H9 (cell line): ENCODE results near the gene MBP. TPM values are rescaled to one million over a fixed set of nuclear protein-coding genes. Genes with fewer than 3 reads are reported as not detected.

Experiments used
- DNase-seq: peaks from one replicate; pipeline ENCODE4 v3.0.0-alpha.2; 2017
- H2AFZ ChIP-seq: one replicate; pipeline ENCODE4 v1.6.1; 2013; ENCODE audit warnings: mild to moderate bottlenecking, low read length, control low read depth, moderate library complexity
- H2AK5ac ChIP-seq: 2 replicates; pipeline ENCODE4 v1.6.1; 2013; ENCODE audit warnings: low read length, control low read depth, mixed read lengths; ENCODE audit not compliant: insufficient read length
- H2BK120ac ChIP-seq: one replicate; pipeline ENCODE4 v1.6.1; 2013; ENCODE audit warnings: low read depth, mild to moderate bottlenecking, low read length, control low read depth, inconsistent platforms; ENCODE audit not compliant: poor library complexity, severe bottlenecking
- H2BK12ac ChIP-seq: 2 replicates; pipeline ENCODE4 v1.6.1; 2013; ENCODE audit warnings: low read length, control low read depth, mixed read lengths, low read depth; ENCODE audit not compliant: insufficient read length
- H2BK15ac ChIP-seq: 2 replicates; pipeline ENCODE4 v1.6.1; 2013; ENCODE audit warnings: low read depth, low read length, control low read depth
- H2BK20ac ChIP-seq: one replicate; pipeline ENCODE4 v1.6.1; 2013; ENCODE audit warnings: low read depth, mild to moderate bottlenecking, low read length, control low read depth, inconsistent platforms; ENCODE audit not compliant: poor library complexity, severe bottlenecking
- H2BK5ac ChIP-seq: 2 replicates; pipeline ENCODE4 v1.6.1; 2013; ENCODE audit warnings: low read length, control low read depth, mixed read lengths; ENCODE audit not compliant: insufficient read length
- H3K14ac ChIP-seq: 2 replicates; pipeline ENCODE4 v1.6.1; 2013; ENCODE audit warnings: low read length, control low read depth; ENCODE audit not compliant: insufficient read depth
- H3K18ac ChIP-seq: 2 replicates; pipeline ENCODE4 v1.6.1; 2013; ENCODE audit warnings: low read depth, mild to moderate bottlenecking, mixed read lengths, low read length, control low read depth; ENCODE audit not compliant: insufficient read length
- H3K23ac ChIP-seq: 2 replicates; pipeline ENCODE4 v1.6.1; 2013; ENCODE audit warnings: low read length, control low read depth, mixed read lengths, low read depth; ENCODE audit not compliant: insufficient read length
- H3K23me2 ChIP-seq: 2 replicates; pipeline ENCODE4 v1.6.1; 2013; ENCODE audit warnings: low read depth, mild to moderate bottlenecking, mixed read lengths, low read length, control low read depth; ENCODE audit not compliant: insufficient read length, poor library complexity, severe bottlenecking
- H3K27ac ChIP-seq: 2 replicates; pipeline ENCODE4 v1.5.1; 2013; ENCODE audit warnings: low read length, control low read depth, mixed read lengths, low read depth; ENCODE audit not compliant: insufficient read length
- H3K27me3 ChIP-seq: 2 replicates; pipeline ENCODE4 v1.6.1; 2013; ENCODE audit warnings: low read length, control low read depth, inconsistent platforms; ENCODE audit not compliant: insufficient read depth
- H3K4ac ChIP-seq: 2 replicates; pipeline ENCODE4 v1.6.1; 2013; ENCODE audit warnings: low read depth, mild to moderate bottlenecking, control low read depth, inconsistent platforms, low read length, moderate library complexity
- H3K4me1 ChIP-seq: 2 replicates; pipeline ENCODE4 v1.6.1; 2013; ENCODE audit warnings: low read length, control low read depth, inconsistent platforms; ENCODE audit not compliant: insufficient read depth
- H3K4me2 ChIP-seq: 2 replicates; pipeline ENCODE4 v1.6.1; 2013; ENCODE audit warnings: low read length, control low read depth, mixed read lengths; ENCODE audit not compliant: insufficient read length, insufficient read depth
- H3K56ac ChIP-seq: 2 replicates; pipeline ENCODE4 v1.6.1; 2013; ENCODE audit warnings: low read depth, mild to moderate bottlenecking, mixed read lengths, low read length, control low read depth; ENCODE audit not compliant: insufficient read length
- H3K79me1 ChIP-seq: 2 replicates; pipeline ENCODE4 v1.6.1; 2013; ENCODE audit warnings: low read depth, mild to moderate bottlenecking, moderate library complexity, low read length, control low read depth, inconsistent platforms; ENCODE audit not compliant: insufficient read depth, poor library complexity, severe bottlenecking
- H3K79me2 ChIP-seq: 2 replicates; pipeline ENCODE4 v1.6.1; 2013; ENCODE audit warnings: low read length, control low read depth, inconsistent platforms; ENCODE audit not compliant: insufficient read depth
- H3K9ac ChIP-seq: 2 replicates; pipeline ENCODE4 v1.6.1; 2013; ENCODE audit warnings: low read length, control low read depth, mixed read lengths; ENCODE audit not compliant: insufficient read length; ENCODE audit errors: extremely low read depth
- H3K9me3 ChIP-seq: one replicate; pipeline ENCODE4 v1.6.1; 2013; ENCODE audit warnings: low read depth, low read length, inconsistent platforms; ENCODE audit not compliant: control insufficient read depth
- H3T11ph ChIP-seq: one replicate; pipeline ENCODE4 v1.6.1; 2013; ENCODE audit warnings: mild to moderate bottlenecking, low read length, control low read depth, inconsistent platforms
- H4K20me1 ChIP-seq: one replicate; pipeline ENCODE4 v1.6.1; 2013; ENCODE audit not compliant: control insufficient read depth, insufficient read length, insufficient read depth
- H4K5ac ChIP-seq: 2 replicates; pipeline ENCODE4 v1.6.1; 2013; ENCODE audit warnings: low read depth, mild to moderate bottlenecking, mixed read lengths, low read length, control low read depth; ENCODE audit not compliant: insufficient read length
- H4K8ac ChIP-seq: replicated peaks from 2 replicates; pipeline ENCODE4 v1.6.1; 2013; ENCODE audit warnings: low read length, control low read depth, mixed read lengths, low read depth; ENCODE audit not compliant: insufficient read length
- H4K91ac ChIP-seq: 2 replicates; pipeline ENCODE4 v1.6.1; 2013; ENCODE audit warnings: low read depth, mild to moderate bottlenecking, moderate library complexity, mixed read lengths, low read length, control low read depth; ENCODE audit not compliant: insufficient read length
- H3K27ac Mint-ChIP-seq, 3 experiments: 2 replicates in 2 of 3; 3 replicates in 1 of 3; pipeline ENCODE4 v1.8.0; 2020 to 2021; ENCODE audit warnings: mixed read lengths in 3 of 3, mild to moderate bottlenecking in 1 of 3, moderate library complexity in 1 of 3
- H3K27me3 Mint-ChIP-seq: 2 replicates; pipeline ENCODE4 v1.8.0; 2021; ENCODE audit warnings: low read depth, mild to moderate bottlenecking, moderate library complexity, mixed read lengths
- H3K36me3 Mint-ChIP-seq, 3 experiments: 2 replicates in 2 of 3; 3 replicates in 1 of 3; pipeline ENCODE4 v1.8.0; 2020 to 2021; ENCODE audit warnings: low read depth in 3 of 3, mixed read lengths in 3 of 3; ENCODE audit not compliant: insufficient read depth in 1 of 3
- H3K4me1 Mint-ChIP-seq, 2 experiments: 2 replicates each; pipeline ENCODE4 v1.8.0; 2020; ENCODE audit warnings: mixed read lengths in 2 of 2
- H3K4me3 Mint-ChIP-seq, 2 experiments: 2 replicates in 1 of 2; 3 replicates in 1 of 2; pipeline ENCODE4 v1.8.0; 2020 to 2021; ENCODE audit warnings: mild to moderate bottlenecking in 2 of 2, mixed read lengths in 2 of 2, moderate library complexity in 1 of 2
- H3K9me3 Mint-ChIP-seq, 2 experiments: 2 replicates in 1 of 2; 3 replicates in 1 of 2; pipeline ENCODE4 v1.8.0; 2020; ENCODE audit warnings: mild to moderate bottlenecking in 2 of 2, mixed read lengths in 2 of 2, moderate library complexity in 1 of 2
- CTCF ChIP-seq: fragments of 200-600 bp; sonication (generic); conservative IDR thresholded peaks from 3 replicates; pipeline ENCODE4 v1.8.0; 2021; ENCODE audit warnings: antibody characterized with exemption, mild to moderate bottlenecking
- WGBS: extraction: QIAGEN DNeasy Blood & Tissue Kit; methylation state at CpG from one replicate; pipeline ENCODE4 v1.1.7; 2013; ENCODE audit warnings: missing lambda C conversion rate, low lambda C conversion rate, mixed read lengths; ENCODE audit not compliant: insufficient read length; ENCODE audit errors: extremely low coverage; 5-methylcytosine and 5-hydroxymethylcytosine counted together
- total RNA-seq: library from RNA; stranded (reverse); gene quantifications from 2 replicates; pipeline ENCODE4 v1.2.1, GENCODE V29; 2021

The MBP gene
- total RNA-seq, 1 experiment from 2014 or later, result 8.6 TPM

- no peaks in the 10 kb centered on the region for H3K9me3 ChIP-seq
- Mint-ChIP-seq H3K36me3 (no peaks in the 10 kb centered on the region), H3K4me3 (no peak overlapping the region), H3K27ac (peak overlapping the region in 1 of 3 experiments; percentile 87; a peak in 2 of 7 replicates), H3K9me3 (no peaks in the 10 kb centered on the region), H3K27me3 (peaks cover 8% of the 10 kb centered on the region), H3K4me1 (peaks cover 17 to 35% of the 10 kb centered on the region in 2 experiments)
- no peak overlapping the region for H2BK120ac ChIP-seq
- no peaks in the 10 kb centered on the region for H3K4me1 ChIP-seq
- no peak overlapping the region for H2BK15ac ChIP-seq
- H3T11ph ChIP-seq, result no peak overlapping the region
- H3K79me1 ChIP-seq, result no peaks in the 10 kb centered on the region
- no peak overlapping the region for H3K4ac ChIP-seq
- no peak overlapping the region for H3K4me2 ChIP-seq
- H3K79me2 ChIP-seq, result no peaks in the 10 kb centered on the region
- H3K23ac ChIP-seq, result no peak overlapping the region
- H3K14ac ChIP-seq, result no peak overlapping the region
- no peak overlapping the region for H3K27ac ChIP-seq
- no peak overlapping the region for H4K5ac ChIP-seq
- TF ChIP-seq CTCF, result no peak
- H2BK5ac ChIP-seq, result no peak overlapping the region
- DNase-seq, result no peak
- H2BK12ac ChIP-seq, result no peak overlapping the region
- no peaks in the 10 kb centered on the region for H4K20me1 ChIP-seq
- WGBS, result no CpG with 5 or more reads among the region's 29 CpGs
- H2AFZ ChIP-seq, result no peak overlapping the region
- no peaks in the 10 kb centered on the region for H3K27me3 ChIP-seq
- H3K18ac ChIP-seq, result no peak overlapping the region
- H4K8ac ChIP-seq, result no peak overlapping the region
- H3K23me2 ChIP-seq, result no peaks in the 10 kb centered on the region
- no peak overlapping the region for H3K9ac ChIP-seq
- H2AK5ac ChIP-seq, result no peak overlapping the region
- H4K91ac ChIP-seq, result no peak overlapping the region
- H3K56ac ChIP-seq, result no peak overlapping the region
- H2BK20ac ChIP-seq, result no peak overlapping the region
Observed at GRCh38 chr18:76988827-76989646, 143.5 kb downstream of the MBP start.
